Measurements from ENCODE around the gene AGR3.

DNA sequence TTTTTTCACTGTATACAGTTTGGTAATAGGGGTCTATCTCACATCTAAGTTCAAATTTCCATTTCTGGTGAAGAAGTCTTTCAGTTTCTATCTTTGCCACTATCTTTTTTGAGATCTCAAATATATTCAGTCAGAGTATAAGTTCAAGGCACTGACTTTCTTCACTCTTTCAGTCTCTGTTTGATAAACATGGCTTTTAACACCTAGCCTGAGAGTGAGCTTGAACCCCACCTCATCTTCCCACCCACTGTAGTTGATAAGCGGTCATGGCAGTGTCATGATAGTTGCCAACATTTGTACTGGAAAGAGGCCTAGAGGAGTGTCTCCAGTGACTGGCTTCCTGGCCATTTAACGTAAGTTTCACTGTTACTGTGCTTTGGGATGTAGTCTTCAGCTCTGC is 41.2 kb upstream of the AGR3 start:
- TF ChIP-seq TSHZ1 (tag by site-specific recombination; IDR thresholded peaks at IDR 0.05; ENCODE audit: borderline replicate concordance) (no peak), SP7 (tag by site-specific recombination; IDR thresholded peaks at IDR 0.05) (no peak), ZNF184 (tag by site-specific recombination; IDR thresholded peaks at IDR 0.05) (no peak), SETDB1 (IDR thresholded peaks at IDR 0.05; ENCODE audit: insufficient read length, low read length) (no peak), PATZ1 (tag by site-specific recombination; IDR thresholded peaks at IDR 0.05) (no peak)
- TF ChIP-seq, protein P1, sequence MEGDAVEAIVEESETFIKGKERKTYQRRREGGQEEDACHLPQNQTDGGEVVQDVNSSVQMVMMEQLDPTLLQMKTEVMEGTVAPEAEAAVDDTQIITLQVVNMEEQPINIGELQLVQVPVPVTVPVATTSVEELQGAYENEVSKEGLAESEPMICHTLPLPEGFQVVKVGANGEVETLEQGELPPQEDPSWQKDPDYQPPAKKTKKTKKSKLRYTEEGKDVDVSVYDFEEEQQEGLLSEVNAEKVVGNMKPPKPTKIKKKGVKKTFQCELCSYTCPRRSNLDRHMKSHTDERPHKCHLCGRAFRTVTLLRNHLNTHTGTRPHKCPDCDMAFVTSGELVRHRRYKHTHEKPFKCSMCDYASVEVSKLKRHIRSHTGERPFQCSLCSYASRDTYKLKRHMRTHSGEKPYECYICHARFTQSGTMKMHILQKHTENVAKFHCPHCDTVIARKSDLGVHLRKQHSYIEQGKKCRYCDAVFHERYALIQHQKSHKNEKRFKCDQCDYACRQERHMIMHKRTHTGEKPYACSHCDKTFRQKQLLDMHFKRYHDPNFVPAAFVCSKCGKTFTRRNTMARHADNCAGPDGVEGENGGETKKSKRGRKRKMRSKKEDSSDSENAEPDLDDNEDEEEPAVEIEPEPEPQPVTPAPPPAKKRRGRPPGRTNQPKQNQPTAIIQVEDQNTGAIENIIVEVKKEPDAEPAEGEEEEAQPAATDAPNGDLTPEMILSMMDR (tag by site-specific recombination; IDR thresholded peaks at IDR 0.05) = no peak
- TF ChIP-seq, protein P2, sequence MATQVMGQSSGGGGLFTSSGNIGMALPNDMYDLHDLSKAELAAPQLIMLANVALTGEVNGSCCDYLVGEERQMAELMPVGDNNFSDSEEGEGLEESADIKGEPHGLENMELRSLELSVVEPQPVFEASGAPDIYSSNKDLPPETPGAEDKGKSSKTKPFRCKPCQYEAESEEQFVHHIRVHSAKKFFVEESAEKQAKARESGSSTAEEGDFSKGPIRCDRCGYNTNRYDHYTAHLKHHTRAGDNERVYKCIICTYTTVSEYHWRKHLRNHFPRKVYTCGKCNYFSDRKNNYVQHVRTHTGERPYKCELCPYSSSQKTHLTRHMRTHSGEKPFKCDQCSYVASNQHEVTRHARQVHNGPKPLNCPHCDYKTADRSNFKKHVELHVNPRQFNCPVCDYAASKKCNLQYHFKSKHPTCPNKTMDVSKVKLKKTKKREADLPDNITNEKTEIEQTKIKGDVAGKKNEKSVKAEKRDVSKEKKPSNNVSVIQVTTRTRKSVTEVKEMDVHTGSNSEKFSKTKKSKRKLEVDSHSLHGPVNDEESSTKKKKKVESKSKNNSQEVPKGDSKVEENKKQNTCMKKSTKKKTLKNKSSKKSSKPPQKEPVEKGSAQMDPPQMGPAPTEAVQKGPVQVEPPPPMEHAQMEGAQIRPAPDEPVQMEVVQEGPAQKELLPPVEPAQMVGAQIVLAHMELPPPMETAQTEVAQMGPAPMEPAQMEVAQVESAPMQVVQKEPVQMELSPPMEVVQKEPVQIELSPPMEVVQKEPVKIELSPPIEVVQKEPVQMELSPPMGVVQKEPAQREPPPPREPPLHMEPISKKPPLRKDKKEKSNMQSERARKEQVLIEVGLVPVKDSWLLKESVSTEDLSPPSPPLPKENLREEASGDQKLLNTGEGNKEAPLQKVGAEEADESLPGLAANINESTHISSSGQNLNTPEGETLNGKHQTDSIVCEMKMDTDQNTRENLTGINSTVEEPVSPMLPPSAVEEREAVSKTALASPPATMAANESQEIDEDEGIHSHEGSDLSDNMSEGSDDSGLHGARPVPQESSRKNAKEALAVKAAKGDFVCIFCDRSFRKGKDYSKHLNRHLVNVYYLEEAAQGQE (tag by site-specific recombination; IDR thresholded peaks at IDR 0.05) = no peak
- TF ChIP-seq, protein P3, sequence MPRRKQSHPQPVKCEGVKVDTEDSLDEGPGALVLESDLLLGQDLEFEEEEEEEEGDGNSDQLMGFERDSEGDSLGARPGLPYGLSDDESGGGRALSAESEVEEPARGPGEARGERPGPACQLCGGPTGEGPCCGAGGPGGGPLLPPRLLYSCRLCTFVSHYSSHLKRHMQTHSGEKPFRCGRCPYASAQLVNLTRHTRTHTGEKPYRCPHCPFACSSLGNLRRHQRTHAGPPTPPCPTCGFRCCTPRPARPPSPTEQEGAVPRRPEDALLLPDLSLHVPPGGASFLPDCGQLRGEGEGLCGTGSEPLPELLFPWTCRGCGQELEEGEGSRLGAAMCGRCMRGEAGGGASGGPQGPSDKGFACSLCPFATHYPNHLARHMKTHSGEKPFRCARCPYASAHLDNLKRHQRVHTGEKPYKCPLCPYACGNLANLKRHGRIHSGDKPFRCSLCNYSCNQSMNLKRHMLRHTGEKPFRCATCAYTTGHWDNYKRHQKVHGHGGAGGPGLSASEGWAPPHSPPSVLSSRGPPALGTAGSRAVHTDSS (tag by site-specific recombination; IDR thresholded peaks at IDR 0.05) = no peak

Data from HEK293 (cell line).